ENCODE data around the gene CYP2C8. TPM values are rescaled to one million over a fixed set of nuclear protein-coding genes. Genes with fewer than 3 reads are reported as not detected.
"Not testable (repeated sequence)": the region's sequence is repeated elsewhere in the genome, so short reads cannot be mapped to it uniquely, and the experiment has no call there.

The CYP2C8 gene
- total RNA-seq (under 1 TPM; 0.28 to 0.30 TPM), total RNA-seq (0 to 0.46 (median 0.05) reads per million in 172 experiments)
- 0.42 TPM for polyA plus RNA-seq (2013, experiment 1 of 2)
- polyA plus RNA-seq (2013, experiment 2 of 2) = 0.15 TPM

GRCh38 chr10:95069286-95069685, at the start of gene CYP2C8:
Gene CYP2C8 (minus strand): TSS chr10:95069497. CDS start chr10:95069402, 95 bp downstream.
- ChIA-PET CTCF (no interaction called here), POLR2A (no interaction called here)
- Mint-ChIP-seq H3K4me1 (ENCODE audit: low read depth) (no peaks in the 10 kb centered on the region), H3K27me3 (no peaks in the 10 kb centered on the region), H3K4me3 (no peak within 1 kb of the TSS), H3K9me3 (no peaks in the 10 kb centered on the region), H3K27ac (no peak within 1 kb of the TSS), H3K36me3 (ENCODE audit: low read depth) (no peaks in the 10 kb centered on the region)
- Histone ChIP-seq H3K36me3 (ENCODE audit: insufficient read depth, low read length) (no peaks in the 10 kb centered on the region), H3K4me3 (ENCODE audit: low read length) (no peak within 1 kb of the TSS), H3K27me3 (ENCODE audit: control insufficient read depth in 1 of 2, insufficient read depth in 2 of 2, low read length in 2 of 2) (no peaks in the 10 kb centered on the region), H3K4me1 (ENCODE audit: insufficient read depth, low read length) (no peaks in the 10 kb centered on the region), H3K27ac (ENCODE audit: low read depth in 1 of 2, low read length in 2 of 2) (no peak within 1 kb of the TSS), H3K9me3 (ENCODE audit: control insufficient read depth in 1 of 2, insufficient read depth in 1 of 2, low read length in 2 of 2) (peaks cover 0 to under 1% of the 10 kb centered on the region in 2 experiments)
- intact Hi-C loops (cut with DNase I, micrococcal nuclease) = no loop called here
- no peak for TF ChIP-seq CTCF (IDR thresholded peaks at IDR 0.05)
- DNase-seq = no peak
- ATAC-seq (ENCODE audit: poor library complexity) = no peak

- intact Hi-C loops (cut with DNase I, micrococcal nuclease) = no loop called here
- Mint-ChIP-seq H3K4me3 (no peak overlapping the region), H3K9me3 (peaks cover 24% of the 10 kb centered on the region)
These were observed 47.6 kb upstream of the CYP2C8 start for GRCh38 chr10:95116869-95117269.

GRCh38 chr10:95110823-95111222, 41.5 kb upstream of the CYP2C8 start:
- H3K27me3 Mint-ChIP-seq; POLR2A ChIA-PET; CTCF ChIA-PET; H3K4me1 ChIP-seq (ENCODE audit: insufficient read depth, low read length); ATAC-seq (ENCODE audit: poor library complexity); intact Hi-C loops (cut with DNase I, micrococcal nuclease); H3K4me3 Mint-ChIP-seq; H3K4me1 Mint-ChIP-seq (ENCODE audit: low read depth); H3K36me3 ChIP-seq (ENCODE audit: insufficient read depth, low read length); H3K4me3 ChIP-seq (ENCODE audit: low read length); H3K36me3 Mint-ChIP-seq (ENCODE audit: low read depth); DNase-seq; H3K27me3 ChIP-seq (ENCODE audit: control insufficient read depth in 1 of 2, insufficient read depth in 2 of 2, low read length in 2 of 2); H3K27ac ChIP-seq (ENCODE audit: low read depth in 1 of 2, low read length in 2 of 2); H3K9me3 ChIP-seq (ENCODE audit: control insufficient read depth in 1 of 2, insufficient read depth in 1 of 2, low read length in 2 of 2); H3K27ac Mint-ChIP-seq: not testable (repeated sequence)
- H3K9me3 Mint-ChIP-seq = peaks cover 14% of the 10 kb centered on the region

More at GRCh38 chr10:95116869-95117269, 47.6 kb upstream of the CYP2C8 start:
- ChIA-PET POLR2A (no interaction called here), CTCF (no interaction called here)
- Histone ChIP-seq H3K4me1 (ENCODE audit: insufficient read depth, low read length) (no peaks in the 10 kb centered on the region), H3K27ac (ENCODE audit: low read depth in 1 of 2, low read length in 2 of 2) (no peak overlapping the region), H3K4me3 (ENCODE audit: low read length) (no peak overlapping the region), H3K27me3 (ENCODE audit: control insufficient read depth in 1 of 2, insufficient read depth in 2 of 2, low read length in 2 of 2) (no peaks in the 10 kb centered on the region), H3K9me3 (ENCODE audit: control insufficient read depth in 1 of 2, insufficient read depth in 1 of 2, low read length in 2 of 2) (peaks cover 0 to 5% of the 10 kb centered on the region in 2 experiments), H3K36me3 (ENCODE audit: insufficient read depth, low read length) (no peaks in the 10 kb centered on the region)
- no peak for TF ChIP-seq CTCF (IDR thresholded peaks at IDR 0.05)
- Mint-ChIP-seq H3K27ac (no peak overlapping the region), H3K4me1 (ENCODE audit: low read depth) (no peaks in the 10 kb centered on the region), H3K27me3 (peaks cover 7% of the 10 kb centered on the region), H3K36me3 (ENCODE audit: low read depth) (no peaks in the 10 kb centered on the region)
- no peak for ATAC-seq (ENCODE audit: poor library complexity)
- no peak for DNase-seq

GRCh38 chr10:95097805-95098204, 28.5 kb upstream of the CYP2C8 start:
- ChIA-PET CTCF (no interaction called here), POLR2A (no interaction called here)
- DNase-seq (no peak), ATAC-seq (ENCODE audit: poor library complexity) (no peak)
- no peak overlapping the region for H3K4me3 Mint-ChIP-seq
- intact Hi-C loops (cut with DNase I, micrococcal nuclease) = no loop called here
- no peak overlapping the region for H3K27ac ChIP-seq (ENCODE audit: low read depth in 1 of 2, low read length in 2 of 2)
- H3K36me3 ChIP-seq (ENCODE audit: insufficient read depth, low read length) = no peaks in the 10 kb centered on the region
- no peak overlapping the region for H3K4me3 ChIP-seq (ENCODE audit: low read length)
- peaks cover 6% of the 10 kb centered on the region for H3K9me3 Mint-ChIP-seq
- H3K27me3 Mint-ChIP-seq = no peaks in the 10 kb centered on the region
- no peaks in the 10 kb centered on the region for H3K4me1 ChIP-seq (ENCODE audit: insufficient read depth, low read length)
- no peak for TF ChIP-seq CTCF (IDR thresholded peaks at IDR 0.05)
- no peak overlapping the region for H3K27ac Mint-ChIP-seq
- H3K27me3 ChIP-seq (ENCODE audit: control insufficient read depth in 1 of 2, insufficient read depth in 2 of 2, low read length in 2 of 2) = no peaks in the 10 kb centered on the region
- H3K4me1 Mint-ChIP-seq (ENCODE audit: low read depth) = no peaks in the 10 kb centered on the region
- no peaks in the 10 kb centered on the region for H3K36me3 Mint-ChIP-seq (ENCODE audit: low read depth)
- no peaks in the 10 kb centered on the region for H3K9me3 ChIP-seq (ENCODE audit: control insufficient read depth in 1 of 2, insufficient read depth in 1 of 2, low read length in 2 of 2)

Data from CD4-positive, alpha-beta T cell (primary cell).